GM12878 (cell line): ENCODE measurements around the gene DCDC1. TPM values are rescaled to one million over a fixed set of nuclear protein-coding genes. Genes with fewer than 3 reads are reported as not detected.

Source experiments
- ATAC-seq: fragments of 200-7000 bp; cut with Tn5 transposase; 3 replicates; pipeline ENCODE4 v1.9.1; 2020; ENCODE audit warnings: mild to moderate bottlenecking, moderate library complexity
- BruUV-seq: library from RNA; stranded (reverse); fragments of 400-500 nt; replicated peaks from 2 replicates; lab custom pipeline; 2021; lab: Mats Ljungman, UMichigan
- CTCF ChIA-PET: fragments of 300-600 bp; sonication (Branson Sonifier 250); formaldehyde crosslinking; extraction: SDS; loops from one replicate; lab custom pipeline; 2021; ENCODE audit warnings: inconsistent platforms; lab: Yijun Ruan, JAX
- POLR2A ChIA-PET: fragments of 350-600 bp; formaldehyde crosslinking; extraction: SDS; loops from one replicate; lab custom pipeline; 2021; ENCODE audit warnings: inconsistent platforms; lab: Charles Lee
- RAD21 ChIA-PET: fragments of 300-600 bp; sonication (Branson Sonifier 250); formaldehyde crosslinking; loops from one replicate; lab custom pipeline; 2023; ENCODE audit warnings: antibody characterized with exemption; ENCODE audit not compliant: unreplicated experiment; lab: Charles Lee
- SMC1A ChIA-PET: fragments of 300-600 bp; sonication (Branson Sonifier 250); formaldehyde crosslinking; loops from one replicate; lab custom pipeline; 2023; ENCODE audit not compliant: unreplicated experiment, uncharacterized antibody; lab: Charles Lee
- DNase-seq: peaks from one replicate; pipeline ENCODE4 v3.0.0-alpha.2; 2011; ENCODE audit warnings: low read depth, low spot score
- FAIRE-seq: peaks from 3 replicates; lab custom pipeline; 2011; peaks lifted over from hg19 to GRCh38; lab: Jason Lieb, UNC
- H2AFZ ChIP-seq: 2 replicates; pipeline ENCODE4 v1.6.0; 2011; ENCODE audit warnings: low read depth, low read length, control low read depth; ENCODE audit not compliant: control insufficient read depth
- H3K27ac ChIP-seq: 2 replicates; pipeline ENCODE4 v1.5.1; 2011; ENCODE audit warnings: control low read depth; ENCODE audit not compliant: control insufficient read depth, insufficient read depth
- H3K27me3 ChIP-seq, 2 experiments: replicated peaks in 1 of 2; 2 replicates each; pipeline versions ENCODE4 v1.6.0 to v1.6.1; 2011; ENCODE audit warnings: low read length in 1 of 2; ENCODE audit not compliant: control insufficient read depth in 2 of 2, insufficient read depth in 2 of 2
- H3K36me3 ChIP-seq, 2 experiments: 2 replicates each; pipeline ENCODE4 v1.5.1; 2011; ENCODE audit warnings: low read length in 1 of 2; ENCODE audit not compliant: control insufficient read depth in 2 of 2, insufficient read depth in 2 of 2
- H3K4me1 ChIP-seq: 2 replicates; pipeline ENCODE4 v1.6.1; 2011; ENCODE audit warnings: mild to moderate bottlenecking, low read length, moderate library complexity, mixed read lengths; ENCODE audit not compliant: control insufficient read depth, insufficient read depth
- H3K4me2 ChIP-seq: 2 replicates; pipeline ENCODE4 v1.6.0; 2011; ENCODE audit warnings: control low read depth; ENCODE audit not compliant: control insufficient read depth, insufficient read depth
- H3K4me3 ChIP-seq: fragments of 200-600 bp; sonication (generic); 2 replicates; pipeline ENCODE4 v1.5.1; 2016
- H3K79me2 ChIP-seq: 2 replicates; pipeline ENCODE4 v1.6.0; 2011; ENCODE audit warnings: low read length; ENCODE audit not compliant: control insufficient read depth, insufficient read depth
- H3K9ac ChIP-seq: 2 replicates; pipeline ENCODE4 v1.8.0; 2011; ENCODE audit warnings: low read length, control low read depth, mixed read lengths; ENCODE audit not compliant: control insufficient read depth, insufficient read depth
- H3K9me3 ChIP-seq: replicated peaks from 3 replicates; pipeline ENCODE4 v1.5.1; 2011; ENCODE audit warnings: mild to moderate bottlenecking, low read length; ENCODE audit not compliant: control insufficient read depth, insufficient read depth
- H4K20me1 ChIP-seq: 2 replicates; pipeline ENCODE4 v1.6.0; 2011; ENCODE audit not compliant: control insufficient read depth, insufficient read depth
- BCL3 ChIP-seq: IDR thresholded peaks from 2 replicates; pipeline ENCODE4 v1.6.1; 2011; ENCODE audit warnings: borderline replicate concordance, low read depth, mild to moderate bottlenecking, moderate library complexity, low read length; ENCODE audit not compliant: insufficient read depth, poor library complexity, severe bottlenecking
- EP300 ChIP-seq, 2 experiments: fragments of 150-350 bp in 1 of 2; IDR thresholded peaks; 2 replicates each; pipeline ENCODE4 v1.6.1; 2011 to 2012; ENCODE audit warnings: low read depth in 2 of 2, low read length in 2 of 2, borderline replicate concordance in 1 of 2, improper control_type of control experiment in 1 of 2, inconsistent platforms in 1 of 2; ENCODE audit not compliant: control insufficient read depth in 1 of 2
- IKZF2 ChIP-seq, 2 experiments: fragments of 450-650 bp; IDR thresholded peaks; 2 replicates each; pipeline ENCODE4 v1.6.1; 2017; ENCODE audit warnings: mild to moderate bottlenecking in 2 of 2, moderate library complexity in 2 of 2
- MXI1 ChIP-seq: fragments of 150-350 bp; IDR thresholded peaks from 2 replicates; pipeline ENCODE4 v1.6.1; 2011; ENCODE audit warnings: low read depth, mild to moderate bottlenecking, inconsistent platforms, low read length, improper control_type of control experiment
- NFYA ChIP-seq: IDR thresholded peaks from 2 replicates; pipeline ENCODE4 v1.6.1; 2011; ENCODE audit warnings: low read depth, mild to moderate bottlenecking, low read length, improper control_type of control experiment, borderline replicate concordance
- NFYB ChIP-seq: IDR thresholded peaks from 2 replicates; pipeline ENCODE4 v1.6.1; 2011; ENCODE audit warnings: low read depth, mild to moderate bottlenecking, low read length, improper control_type of control experiment, moderate library complexity; ENCODE audit not compliant: insufficient read depth
- NRF1 ChIP-seq: conservative IDR thresholded peaks from 2 replicates; pipeline ENCODE4 v1.6.1; 2011; ENCODE audit warnings: mild to moderate bottlenecking, low read depth, low read length, improper control_type of control experiment
- SIN3A ChIP-seq: IDR thresholded peaks from 2 replicates; pipeline ENCODE4 v1.6.1; 2012; ENCODE audit warnings: low read depth, low read length, improper control_type of control experiment
- SMARCA5 ChIP-seq: fragments of 450-650 bp; IDR thresholded peaks from 2 replicates; pipeline ENCODE4 v1.6.1; 2017; ENCODE audit warnings: mild to moderate bottlenecking
- SUZ12 ChIP-seq: fragments of 200-600 bp; sonication (generic); IDR thresholded peaks from one replicate; pipeline ENCODE4 v1.6.1; 2018; ENCODE audit warnings: antibody characterized with exemption, mild to moderate bottlenecking; ENCODE audit not compliant: unreplicated experiment
- TAF1 ChIP-seq: IDR thresholded peaks from 2 replicates; pipeline ENCODE4 v1.6.1; 2011; ENCODE audit warnings: mild to moderate bottlenecking, low read depth, low read length, borderline replicate concordance
- ZNF274 ChIP-seq: IDR thresholded peaks from one replicate; pipeline ENCODE4 v1.8.0; 2011; ENCODE audit not compliant: insufficient read length, insufficient read depth
- ZZZ3 ChIP-seq: IDR thresholded peaks from 2 replicates; pipeline ENCODE4 v1.6.1; 2011; ENCODE audit warnings: low read depth; ENCODE audit not compliant: control insufficient read depth, insufficient read length
- WGBS: methylation state at CpG from one replicate; pipeline ENCODE4 v1.1.6; 2016; ENCODE audit warnings: low lambda C conversion rate; ENCODE audit not compliant: insufficient replicate concordance, insufficient coverage; ENCODE audit errors: missing lambda C conversion rate; 5-methylcytosine and 5-hydroxymethylcytosine counted together
- in situ Hi-C: fragments of 300-500 bp; cut with MboI; formaldehyde crosslinking; loops from 9 replicates; pipeline ENCODE4 v1.14.3; 2018; ENCODE audit warnings: mixed read lengths
- intact Hi-C: fragments of 100-400 bp; cut with micrococcal nuclease; formaldehyde crosslinking; loops from one replicate; pipeline ENCODE4 v1.14.2; 2022; ENCODE audit not compliant: unreplicated experiment
- polyA plus RNA-seq, 11 experiments: library from polyadenylated mRNA; depleted of rRNA in 4 of 11; unstranded in 6 of 11; stranded (reverse) in 5 of 11; fragments of >200 nt; fragmentation: Nextera tagmentation in 4 of 11; fragmentation: Illumina TruSeq in 1 of 11; extraction: Ambion mirVana in 4 of 11; extraction: Trizol in 1 of 11; gene quantifications; 1 replicate in 1 of 11; 2 replicates in 10 of 11; pipeline versions ENCODE4 v1.2.1 to v1.2.3, GENCODE V29; 2011 to 2016; ENCODE audit warnings: inconsistent platforms in 2 of 11, missing spikeins in 2 of 11, low read depth in 1 of 11
- total RNA-seq, 4 experiments: library from RNA; depleted of rRNA in 3 of 4; stranded (reverse); fragments of >200 nt in 3 of 4; fragmentation: Illumina TruSeq in 1 of 4; extraction: Trizol in 1 of 4; gene quantifications; 2 replicates each; pipeline versions ENCODE4 v1.2.1 to v1.2.3, GENCODE V29; 2013 to 2021
- TF ChIP-seq, protein P1 (sequence below): IDR thresholded peaks from 2 replicates; pipeline ENCODE4 v1.6.1; 2011; ENCODE audit warnings: mild to moderate bottlenecking, low read depth, low read length, moderate library complexity; ENCODE audit not compliant: insufficient replicate concordance

The DCDC1 gene
- total and polyA plus RNA-seq, 10 of the 15 experiments (the other 5 are each of a cell fraction or from before 2014, with no cell fraction given) = not detected

- RAD21 ChIA-PET = no interaction called here
- Histone ChIP-seq H3K4me2 (no peak overlapping the region), H3K9ac (no peak overlapping the region), H3K27ac (no peak overlapping the region)
- 4% methylated on average over 3 of the region's 3 CpGs for WGBS
- no peak for ATAC-seq
- in situ Hi-C loops = no loop called here
- TF ChIP-seq MXI1 (no peak), SMARCA5 (no peak), ZZZ3 (no peak), SUZ12 (no peak), IKZF2 (IDR thresholded peaks at IDR 0.05) (no peak), BCL3 (no peak), NRF1 (no peak), EP300 (IDR thresholded peaks at IDR 0.05; ENCODE audit: borderline replicate concordance in 1 of 2, control insufficient read depth in 1 of 2, low read depth in 2 of 2, low read length in 2 of 2) (no peak), ZNF274 (no peak), TAF1 (no peak), NFYB (no peak), NFYA (no peak), SIN3A (no peak)
- TF ChIP-seq, protein P1, sequence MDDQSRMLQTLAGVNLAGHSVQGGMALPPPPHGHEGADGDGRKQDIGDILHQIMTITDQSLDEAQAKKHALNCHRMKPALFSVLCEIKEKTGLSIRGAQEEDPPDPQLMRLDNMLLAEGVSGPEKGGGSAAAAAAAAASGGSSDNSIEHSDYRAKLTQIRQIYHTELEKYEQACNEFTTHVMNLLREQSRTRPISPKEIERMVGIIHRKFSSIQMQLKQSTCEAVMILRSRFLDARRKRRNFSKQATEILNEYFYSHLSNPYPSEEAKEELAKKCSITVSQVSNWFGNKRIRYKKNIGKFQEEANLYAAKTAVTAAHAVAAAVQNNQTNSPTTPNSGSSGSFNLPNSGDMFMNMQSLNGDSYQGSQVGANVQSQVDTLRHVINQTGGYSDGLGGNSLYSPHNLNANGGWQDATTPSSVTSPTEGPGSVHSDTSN = no peak
- TF ChIP-seq, all 136 proteins: peak for 0
- no TSS peak for BruUV-seq
- intact Hi-C loops = loop anchor here (5.0 kb wide), 1 partner anchor 74 kb away; no protein-coding TSS in a partner anchor
- POLR2A ChIA-PET = no interaction called here
- Histone ChIP-seq H3K79me2 (no peaks in the 10 kb centered on the region), H4K20me1 (no peaks in the 10 kb centered on the region), H3K9me3 (no peaks in the 10 kb centered on the region), H3K4me3 (no peak overlapping the region), H3K36me3 (no peaks in the 10 kb centered on the region), H3K4me1 (no peaks in the 10 kb centered on the region), H3K27me3 (no peaks in the 10 kb centered on the region), H2AFZ (no peak overlapping the region)
- SMC1A ChIA-PET = interaction anchor here (1.0 kb wide), 1 partner anchor 116 kb away, joined by 3 read pairs; no protein-coding TSS in a partner anchor
- CTCF ChIA-PET = no interaction called here
- FAIRE-seq = no peak
- no peak for DNase-seq
Measured at GRCh38 chr11:30956751-30957150, 412.8 kb downstream of the DCDC1 start.
